Activated CD8-positive, alpha-beta T cell treated with anti-CD3 and anti-CD28 coated beads for 36 hours (primary cell): ENCODE measurements around the gene AOPEP. TPM values are rescaled to one million over a fixed set of nuclear protein-coding genes. Genes with fewer than 3 reads are reported as not detected.

ENCODE experiments used
- ATAC-seq: fragments of 200-7000 bp; cut with Tn5 transposase; one replicate; pipeline ENCODE4 v1.10.0; 2021; ENCODE audit warnings: mild to moderate bottlenecking, moderate library complexity
- CTCF ChIA-PET: fragments of 350-600 bp; sonication (Branson Sonifier 250); formaldehyde crosslinking; loops from one replicate; lab custom pipeline; 2021; ENCODE audit warnings: antibody characterized with exemption; lab: Charles Lee
- POLR2A ChIA-PET: fragments of 350-600 bp; sonication (Branson Sonifier 250); formaldehyde crosslinking; loops from one replicate; lab custom pipeline; 2021; ENCODE audit warnings: antibody characterized with exemption; lab: Charles Lee
- DNase-seq: peaks from one replicate; pipeline ENCODE4 v3.0.0-alpha.2; 2020
- H3K27ac Mint-ChIP-seq: one replicate; pipeline ENCODE4 v1.8.0; 2021; ENCODE audit warnings: mild to moderate bottlenecking, mixed read lengths
- H3K27me3 Mint-ChIP-seq: one replicate; pipeline ENCODE4 v1.8.0; 2021; ENCODE audit warnings: mixed read lengths
- H3K36me3 Mint-ChIP-seq: one replicate; pipeline ENCODE4 v1.8.0; 2021; ENCODE audit warnings: low read depth, mixed read lengths
- H3K4me1 Mint-ChIP-seq: one replicate; pipeline ENCODE4 v1.8.0; 2021; ENCODE audit warnings: low read depth, mixed read lengths
- H3K4me3 Mint-ChIP-seq: one replicate; pipeline ENCODE4 v1.8.0; 2021; ENCODE audit warnings: mild to moderate bottlenecking, moderate library complexity, mixed read lengths
- H3K9me3 Mint-ChIP-seq: one replicate; pipeline ENCODE4 v1.8.0; 2021; ENCODE audit warnings: mixed read lengths
- CTCF ChIP-seq: fragments of 200-600 bp; IDR thresholded peaks from one replicate; pipeline ENCODE4 v1.8.0; 2022; ENCODE audit warnings: antibody characterized with exemption, mild to moderate bottlenecking
- intact Hi-C: fragments of 100-400 bp; cut with micrococcal nuclease; formaldehyde crosslinking; loops from one replicate; pipeline ENCODE4 v1.10.0; 2022
- total RNA-seq, 2 experiments: library from RNA; stranded (reverse); gene quantifications; one replicate each; pipeline ENCODE4 v1.2.3, GENCODE V29; 2021

Gene AOPEP
- total RNA-seq, 2 experiments from 2014 or later: 7.1 to 8.7 TPM

GRCh38 chr9:94721754-94722153, 4.7 kb upstream of the AOPEP start:
- H3K36me3 Mint-ChIP-seq: no peaks in the 10 kb centered on the region
- no peak overlapping the region for H3K4me3 Mint-ChIP-seq
- no peaks in the 10 kb centered on the region for H3K4me1 Mint-ChIP-seq
- TF ChIP-seq CTCF: no peak
- intact Hi-C loops: no loop called here
- POLR2A ChIA-PET: no interaction called here
- DNase-seq (no peak), ATAC-seq (no peak)
- CTCF ChIA-PET: interaction anchor here (0.9 kb wide), 1 partner anchor 40 kb away, joined by 3 read pairs; no protein-coding TSS in a partner anchor
- no peak overlapping the region for H3K27ac Mint-ChIP-seq
- peaks cover 6% of the 10 kb centered on the region for H3K9me3 Mint-ChIP-seq
- H3K27me3 Mint-ChIP-seq: peaks cover 1% of the 10 kb centered on the region

GRCh38 chr9:94725293-94725692, 1.2 kb upstream of the AOPEP start:
- Mint-ChIP-seq H3K9me3 (no peaks in the 10 kb centered on the region), H3K27ac (no peak overlapping the region), H3K27me3 (no peaks in the 10 kb centered on the region), H3K36me3 (no peaks in the 10 kb centered on the region), H3K4me3 (no peak overlapping the region), H3K4me1 (peaks cover 16% of the 10 kb centered on the region)
- DNase-seq (no peak), ATAC-seq (no peak)
- CTCF ChIA-PET: interaction anchor here (1.4 to 1.5 kb wide), 3 partner anchors 44 to 406 kb away, joined by 5 to 8 read pairs (median 6); no protein-coding TSS in a partner anchor
- intact Hi-C loops: no loop called here
- POLR2A ChIA-PET: interaction anchor here (0.6 kb wide), 1 partner anchor 262 kb away, joined by 5 read pairs; no protein-coding TSS in a partner anchor
- no peak for TF ChIP-seq CTCF

- intact Hi-C loops: no loop called here
- ChIA-PET POLR2A (no interaction called here), CTCF (interaction anchor here (1.1 to 1.4 kb wide), 2 partner anchors 48 to 52 kb away, joined by 3 read pairs; no protein-coding TSS in a partner anchor)
- Mint-ChIP-seq H3K9me3 (no peaks in the 10 kb centered on the region), H3K4me1 (peaks cover 16% of the 10 kb centered on the region), H3K4me3 (no peak overlapping the region), H3K36me3 (no peaks in the 10 kb centered on the region), H3K27ac (no peak overlapping the region), H3K27me3 (no peaks in the 10 kb centered on the region)
- ATAC-seq: no peak
- TF ChIP-seq CTCF: no peak
- DNase-seq: no peak
These were observed 2.2 kb downstream of the AOPEP start for GRCh38 chr9:94728719-94729118.

GRCh38 chr9:94729199-94729598, 2.7 kb downstream of the AOPEP start:
- ChIA-PET CTCF (interaction anchor here (0.9 to 1.4 kb wide), 4 partner anchors 48 to 399 kb away, joined by 3 read pairs; no protein-coding TSS in a partner anchor), POLR2A (no interaction called here)
- Mint-ChIP-seq H3K36me3 (peaks cover 2% of the 10 kb centered on the region), H3K9me3 (no peaks in the 10 kb centered on the region), H3K4me3 (no peak overlapping the region), H3K27me3 (no peaks in the 10 kb centered on the region), H3K27ac (no peak overlapping the region), H3K4me1 (peaks cover 16% of the 10 kb centered on the region)
- no peak for TF ChIP-seq CTCF
- no peak for ATAC-seq
- intact Hi-C loops: no loop called here
- peak; percentile 3 for DNase-seq

- no peak overlapping the region for H3K4me3 Mint-ChIP-seq
- TF ChIP-seq CTCF: no peak
- ChIA-PET CTCF (interaction anchor here (1.3 kb wide), 1 partner anchor 10 kb away, joined by 3 read pairs; no protein-coding TSS in a partner anchor), POLR2A (no interaction called here)
- H3K4me1 Mint-ChIP-seq: peaks cover 2% of the 10 kb centered on the region
- ATAC-seq: no peak
- no peak for DNase-seq
- intact Hi-C loops: no loop called here
- no peaks in the 10 kb centered on the region for H3K27me3 Mint-ChIP-seq
- peaks cover 7% of the 10 kb centered on the region for H3K36me3 Mint-ChIP-seq
- no peak overlapping the region for H3K27ac Mint-ChIP-seq
- no peaks in the 10 kb centered on the region for H3K9me3 Mint-ChIP-seq
These were observed 7.7 kb downstream of the AOPEP start for GRCh38 chr9:94734054-94734754.
